Mesenchymal stem cell (in vitro differentiated cells and primary cell): ENCODE results near the gene KYAT1.

Experiments
- DNase-seq: peaks from one replicate; pipeline ENCODE4 v3.0.0-alpha.2; 2013
- H2AFZ ChIP-seq: one replicate; pipeline ENCODE4 v1.6.1; 2013; ENCODE audit warnings: low read depth, mild to moderate bottlenecking, control low read depth, inconsistent platforms, low read length, moderate library complexity
- H2AK5ac ChIP-seq: 2 replicates; pipeline ENCODE4 v1.6.1; 2013; ENCODE audit warnings: low read length, moderate library complexity, mild to moderate bottlenecking, inconsistent platforms; ENCODE audit not compliant: severe bottlenecking
- H2BK120ac ChIP-seq: one replicate; pipeline ENCODE4 v1.6.1; 2013; ENCODE audit warnings: low read depth, mild to moderate bottlenecking, inconsistent platforms, low read length, moderate library complexity
- H2BK12ac ChIP-seq, 2 experiments: one replicate each; pipeline ENCODE4 v1.6.1; 2013; ENCODE audit warnings: inconsistent platforms in 2 of 2, low read length in 2 of 2, mild to moderate bottlenecking in 2 of 2, moderate library complexity in 2 of 2, control low read depth in 1 of 2
- H2BK15ac ChIP-seq: one replicate; pipeline ENCODE4 v1.6.1; 2013; ENCODE audit warnings: mild to moderate bottlenecking, low read depth, inconsistent platforms; ENCODE audit not compliant: poor library complexity, severe bottlenecking
- H2BK5ac ChIP-seq: 2 replicates; pipeline ENCODE4 v1.6.1; 2013; ENCODE audit warnings: low read depth, mild to moderate bottlenecking, low read length, control low read depth, inconsistent platforms; ENCODE audit not compliant: poor library complexity, severe bottlenecking
- H3K14ac ChIP-seq, 2 experiments: one replicate each; pipeline ENCODE4 v1.6.1; 2013; ENCODE audit warnings: inconsistent platforms in 2 of 2, low read length in 2 of 2, control low read depth in 1 of 2, mild to moderate bottlenecking in 1 of 2, moderate library complexity in 1 of 2
- H3K18ac ChIP-seq, 2 experiments: one replicate each; pipeline ENCODE4 v1.6.1; 2013; ENCODE audit warnings: inconsistent platforms in 2 of 2, low read length in 2 of 2, control low read depth in 1 of 2, low read depth in 1 of 2, mild to moderate bottlenecking in 1 of 2
- H3K23ac ChIP-seq, 2 experiments: one replicate each; pipeline ENCODE4 v1.6.1; 2013; ENCODE audit warnings: inconsistent platforms in 2 of 2, low read length in 2 of 2, mild to moderate bottlenecking in 2 of 2, moderate library complexity in 2 of 2, control low read depth in 1 of 2
- H3K27ac ChIP-seq: 2 replicates; pipeline ENCODE4 v1.5.1; 2013; ENCODE audit warnings: mild to moderate bottlenecking, moderate library complexity, low read length, control low read depth, inconsistent platforms; ENCODE audit not compliant: poor library complexity, severe bottlenecking
- H3K27me3 ChIP-seq, 2 experiments: 2 replicates each; pipeline versions ENCODE4 v1.6.1 to v1.7.0; 2013; ENCODE audit warnings: low read length in 2 of 2, mild to moderate bottlenecking in 2 of 2, moderate library complexity in 2 of 2, control low read depth in 1 of 2, inconsistent platforms in 1 of 2; ENCODE audit not compliant: control insufficient read depth in 1 of 2, insufficient read depth in 1 of 2
- H3K36me3 ChIP-seq, 2 experiments: 2 replicates each; pipeline versions ENCODE4 v1.6.1 to v1.7.0; 2013; ENCODE audit warnings: low read length in 2 of 2, control low read depth in 1 of 2, inconsistent platforms in 1 of 2, low read depth in 1 of 2, mild to moderate bottlenecking in 1 of 2; ENCODE audit not compliant: insufficient read depth in 2 of 2, control insufficient read depth in 1 of 2
- H3K4ac ChIP-seq, 2 experiments: one replicate each; pipeline ENCODE4 v1.6.1; 2013; ENCODE audit warnings: inconsistent platforms in 2 of 2, low read length in 2 of 2, mild to moderate bottlenecking in 2 of 2, moderate library complexity in 2 of 2, control low read depth in 1 of 2, low read depth in 1 of 2
- H3K4me1 ChIP-seq: 2 replicates; pipeline ENCODE4 v1.6.1; 2013; ENCODE audit warnings: low read depth, low read length, control low read depth; ENCODE audit not compliant: control insufficient read depth, insufficient read depth
- H3K4me2 ChIP-seq: 2 replicates; pipeline ENCODE4 v1.6.1; 2013; ENCODE audit warnings: low read length, mild to moderate bottlenecking, inconsistent platforms; ENCODE audit not compliant: poor library complexity, severe bottlenecking
- H3K4me3 ChIP-seq, 2 experiments: 2 replicates each; pipeline versions ENCODE4 v1.5.1 to v1.7.0; 2013; ENCODE audit warnings: low read length in 2 of 2, mild to moderate bottlenecking in 2 of 2, control low read depth in 1 of 2, low read depth in 1 of 2; ENCODE audit not compliant: insufficient read depth in 1 of 2
- H3K79me1 ChIP-seq: replicated peaks from 2 replicates; pipeline ENCODE4 v1.6.1; 2013; ENCODE audit warnings: mild to moderate bottlenecking, control low read depth, low read length, inconsistent platforms; ENCODE audit not compliant: poor library complexity, severe bottlenecking
- H3K9ac ChIP-seq: 2 replicates; pipeline ENCODE4 v1.7.0; 2013; ENCODE audit warnings: mild to moderate bottlenecking, low read length, moderate library complexity
- H3K9me3 ChIP-seq: 2 replicates; pipeline ENCODE4 v1.7.0; 2013; ENCODE audit warnings: mild to moderate bottlenecking, low read length; ENCODE audit not compliant: control insufficient read depth
- H4K8ac ChIP-seq: one replicate; pipeline ENCODE4 v1.6.1; 2013; ENCODE audit warnings: inconsistent platforms, mild to moderate bottlenecking, low read length, moderate library complexity
- H4K91ac ChIP-seq: one replicate; pipeline ENCODE4 v1.6.1; 2013; ENCODE audit warnings: mild to moderate bottlenecking, low read length, inconsistent platforms
- WGBS: methylation state at CpG from one replicate; pipeline ENCODE4 v1.1.7; 2013; ENCODE audit warnings: mixed read lengths; 5-methylcytosine and 5-hydroxymethylcytosine counted together

Gene KYAT1

DNA sequence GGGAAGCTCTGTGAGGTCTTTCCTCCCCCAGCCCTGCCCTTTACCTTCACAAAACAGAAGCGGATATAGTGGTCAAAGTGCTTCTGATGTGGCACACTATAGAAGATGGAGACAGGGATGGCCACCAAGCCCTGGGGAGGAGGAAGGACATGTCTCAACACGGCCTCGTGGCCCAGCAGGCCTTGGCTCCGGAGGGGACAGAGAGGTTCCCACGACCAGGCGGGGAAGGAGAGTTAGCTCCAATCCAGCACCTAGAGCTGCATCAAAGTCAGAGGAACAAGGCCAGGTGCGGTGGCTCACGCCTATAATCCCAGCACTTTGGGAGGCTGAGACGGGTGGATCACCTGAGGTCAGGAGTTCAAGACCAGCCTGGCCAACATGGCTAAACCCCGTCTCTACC, 48.1 kb downstream of the KYAT1 start:
- Histone ChIP-seq H3K9me3 (no peaks in the 10 kb centered on the region), H2AK5ac (no peak overlapping the region), H3K4me3 (no peak overlapping the region), H3K23ac (no peak overlapping the region), H3K27me3 (no peaks in the 10 kb centered on the region), H2BK15ac (no peak overlapping the region), H2BK12ac (no peak overlapping the region), H3K4me2 (no peak overlapping the region), H4K8ac (no peak overlapping the region), H3K79me1 (peaks cover 9% of the 10 kb centered on the region), H3K36me3 (peaks cover 24 to 39% of the 10 kb centered on the region in 2 experiments), H2BK120ac (no peak overlapping the region), H4K91ac (no peak overlapping the region), H3K18ac (no peak overlapping the region), H3K9ac (no peak overlapping the region), H3K27ac (no peak overlapping the region), H3K14ac (no peak overlapping the region), H3K4ac (no peak overlapping the region), H2BK5ac (no peak overlapping the region), H3K4me1 (peaks cover 12% of the 10 kb centered on the region), H2AFZ (no peak overlapping the region)
- 94% methylated on average over 10 of the region's 10 CpGs for WGBS
- no peak for DNase-seq

DNA sequence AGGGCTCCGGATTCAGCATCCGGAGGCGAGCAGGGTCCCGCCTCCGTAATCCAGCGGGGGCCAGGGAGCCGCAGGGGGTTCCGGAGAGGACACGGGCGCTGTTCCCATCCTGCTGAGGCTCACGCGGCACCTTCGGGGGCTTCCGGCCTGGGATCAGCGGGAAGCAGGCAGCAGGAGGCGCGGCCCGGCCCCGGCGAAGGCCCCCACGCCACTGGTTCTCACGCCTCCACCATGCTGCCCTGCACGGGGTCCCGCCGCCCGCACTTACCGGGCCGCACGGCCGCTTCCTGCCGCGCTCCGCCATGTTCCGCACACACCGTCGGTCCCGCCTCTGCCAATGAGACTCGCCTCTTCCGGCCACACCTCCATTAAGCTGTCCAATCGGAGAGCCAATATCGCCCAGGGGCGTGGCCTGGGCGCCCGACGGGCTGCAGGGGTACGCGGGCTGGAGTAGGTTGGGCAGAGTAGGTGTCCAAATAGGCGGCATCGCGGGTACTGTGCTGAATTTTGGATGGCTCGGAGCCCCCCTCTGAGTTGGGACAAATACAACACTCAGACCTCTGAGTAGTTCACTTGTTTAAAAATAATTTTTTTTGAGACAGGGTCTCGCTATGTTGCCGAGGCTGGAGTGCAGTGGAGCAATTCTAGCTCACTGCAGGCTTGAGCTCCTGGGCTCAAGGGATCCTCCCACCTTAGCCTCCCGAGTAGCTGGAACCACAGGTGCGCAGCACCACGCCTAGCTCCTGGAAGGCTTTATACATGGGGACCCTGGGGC, 52.1 kb downstream of the KYAT1 start, which contains the start of gene SPOUT1:
SPOUT1 (minus strand) TSS at position 318 of the 775 bp plus-strand sequence; CDS start at position 304, 14 bp downstream.
- H3K18ac ChIP-seq: peak within 1 kb of the TSS; percentile 45 to 96
- peak within 1 kb of the TSS; percentile 47 for H4K8ac ChIP-seq

DNA sequence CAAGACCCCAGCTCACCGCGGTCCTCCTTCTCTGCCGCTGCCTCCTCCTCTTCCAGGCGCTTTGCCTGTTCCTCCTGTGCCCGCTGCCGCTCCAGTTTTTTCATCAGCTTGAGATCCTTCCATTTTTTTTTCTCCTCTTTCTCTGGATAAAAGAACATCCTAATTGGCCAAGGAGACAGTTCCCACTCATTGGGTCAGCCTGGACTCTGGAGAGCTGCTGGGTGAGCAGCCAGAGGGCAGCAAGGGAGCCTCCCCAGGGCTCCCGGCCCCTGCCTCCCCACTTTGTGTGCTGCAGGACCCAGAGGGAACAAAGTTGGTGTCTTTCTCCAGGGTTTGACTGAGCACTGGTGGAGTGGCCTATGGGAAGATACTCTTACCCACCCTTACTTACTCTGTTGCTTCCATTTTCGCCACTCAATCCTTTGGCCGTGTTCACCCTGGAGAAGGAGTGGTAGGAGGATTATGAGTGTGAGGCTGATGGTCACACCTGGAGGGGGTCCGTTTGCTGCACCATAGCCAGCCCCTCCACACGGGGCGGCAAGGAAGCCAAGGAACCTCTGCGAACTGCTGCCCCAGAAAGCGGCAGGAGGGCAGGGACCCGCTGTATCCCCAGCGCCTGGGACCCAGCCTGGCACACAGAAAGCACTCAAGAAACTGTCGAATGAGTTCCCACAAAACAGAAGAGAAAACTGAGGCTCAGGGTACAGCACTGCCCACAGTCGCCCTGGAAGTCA, 52.9 kb downstream of the KYAT1 start:
- 36% methylated on average over 17 of the region's 18 CpGs for WGBS
- H3K79me1 ChIP-seq: peaks cover 20% of the 10 kb centered on the region
- H3K4me1 ChIP-seq: peaks cover 10% of the 10 kb centered on the region
- H2AFZ ChIP-seq: peak overlapping the region; percentile 57
- no peak overlapping the region for H2BK12ac ChIP-seq
- peak overlapping the region; percentile 45 to 96 for H3K18ac ChIP-seq
- H3K14ac ChIP-seq: peak overlapping the region in 1 of 2 experiments; percentile 91
- H3K9ac ChIP-seq: peak overlapping the region; percentile 92
- peak overlapping the region; percentile 97 for H3K4me2 ChIP-seq
- peaks cover 46 to 52% of the 10 kb centered on the region in 2 experiments for H3K36me3 ChIP-seq
- peak overlapping the region; percentile 47 for H2BK5ac ChIP-seq
- H4K8ac ChIP-seq: peak overlapping the region; percentile 47
- peak overlapping the region; percentile 37 for H3K27ac ChIP-seq
- peak overlapping the region; percentile 92 to 93 for H3K4me3 ChIP-seq
- peak overlapping the region in 1 of 2 experiments; percentile 94 for H3K23ac ChIP-seq
- peak overlapping the region; percentile 76 for H2BK120ac ChIP-seq
- no peak overlapping the region for H2AK5ac ChIP-seq
- no peaks in the 10 kb centered on the region for H3K27me3 ChIP-seq
- DNase-seq: peak; percentile 25
- no peak overlapping the region for H2BK15ac ChIP-seq
- H3K4ac ChIP-seq: peak overlapping the region; percentile 71 to 85
- no peaks in the 10 kb centered on the region for H3K9me3 ChIP-seq
- no peak overlapping the region for H4K91ac ChIP-seq

More for the DNA sequence above, 52.1 kb downstream of the KYAT1 start, which contains the start of gene SPOUT1:
- peak within 1 kb of the TSS; percentile 71 to 85 for H3K4ac ChIP-seq
- H3K27me3 ChIP-seq: no peaks in the 10 kb centered on the region
- peak within 1 kb of the TSS; percentile 47 for H2BK5ac ChIP-seq
- peak within 1 kb of the TSS in 1 of 2 experiments; percentile 94 for H3K23ac ChIP-seq
- H2BK12ac ChIP-seq: no peak within 1 kb of the TSS
- H3K79me1 ChIP-seq: peaks cover 20% of the 10 kb centered on the region
- peak within 1 kb of the TSS; percentile 57 for H2AFZ ChIP-seq
- peak within 1 kb of the TSS; percentile 76 for H2BK120ac ChIP-seq
- peak within 1 kb of the TSS in 1 of 2 experiments; percentile 91 for H3K14ac ChIP-seq
- H3K9ac ChIP-seq: peak within 1 kb of the TSS; percentile 92
- peak within 1 kb of the TSS; percentile 97 for H3K4me2 ChIP-seq
- no peak within 1 kb of the TSS for H2AK5ac ChIP-seq
- no peaks in the 10 kb centered on the region for H3K9me3 ChIP-seq
- peak within 1 kb of the TSS; percentile 60 for H2BK15ac ChIP-seq
- peaks cover 10% of the 10 kb centered on the region for H3K4me1 ChIP-seq
- peaks cover 40 to 44% of the 10 kb centered on the region in 2 experiments for H3K36me3 ChIP-seq
- H4K91ac ChIP-seq: peak within 1 kb of the TSS; percentile 81
- 4% methylated on average over 50 of the region's 56 CpGs for WGBS
- H3K27ac ChIP-seq: peak within 1 kb of the TSS; percentile 37
- DNase-seq: peak; percentile 91
- H3K4me3 ChIP-seq: peak within 1 kb of the TSS; percentile 92 to 93

GRCh38 chr9:128828267-128828666, 53.5 kb downstream of the KYAT1 start:
- peaks cover 10% of the 10 kb centered on the region for H3K4me1 ChIP-seq
- H3K79me1 ChIP-seq: peaks cover 24% of the 10 kb centered on the region
- H4K8ac ChIP-seq: peak overlapping the region; percentile 47
- H3K27ac ChIP-seq: no peak overlapping the region
- H2BK12ac ChIP-seq: no peak overlapping the region
- H3K18ac ChIP-seq: no peak overlapping the region
- H3K4ac ChIP-seq: no peak overlapping the region
- H3K27me3 ChIP-seq: no peaks in the 10 kb centered on the region
- H3K9me3 ChIP-seq: no peaks in the 10 kb centered on the region
- H3K4me3 ChIP-seq: peak overlapping the region in 1 of 2 experiments; percentile 93
- H3K14ac ChIP-seq: no peak overlapping the region
- H2BK5ac ChIP-seq: no peak overlapping the region
- H3K9ac ChIP-seq: peak overlapping the region; percentile 92
- no peak overlapping the region for H2AK5ac ChIP-seq
- WGBS: 96% methylated on average over 8 of the region's 8 CpGs
- DNase-seq: no peak
- no peak overlapping the region for H2AFZ ChIP-seq
- no peak overlapping the region for H3K23ac ChIP-seq
- no peak overlapping the region for H4K91ac ChIP-seq
- H3K36me3 ChIP-seq: peaks cover 46 to 53% of the 10 kb centered on the region in 2 experiments
- H2BK120ac ChIP-seq: no peak overlapping the region
- no peak overlapping the region for H2BK15ac ChIP-seq
- no peak overlapping the region for H3K4me2 ChIP-seq
